Neural cell (in vitro differentiated cells): ENCODE data around the gene CPB2.

ENCODE experiments used
- CTCF ChIP-seq: fragments of 450-650 bp; IDR thresholded peaks from 2 replicates; pipeline ENCODE4 v1.5.1; 2014; ENCODE audit warnings: antibody characterized with exemption, mild to moderate bottlenecking, moderate library complexity; ENCODE audit not compliant: poor library complexity, severe bottlenecking
- EP300 ChIP-seq: fragments of 450-650 bp; conservative IDR thresholded peaks from 2 replicates; pipeline ENCODE4 v1.6.1; 2014; ENCODE audit warnings: antibody characterized with exemption, mild to moderate bottlenecking, moderate library complexity; ENCODE audit not compliant: poor library complexity, severe bottlenecking
- EZH2 ChIP-seq: fragments of 200-600, 300-800 bp; shearing (Covaris generic), sonication (generic); IDR thresholded peaks from 2 replicates; pipeline ENCODE4 v1.6.1; 2014; ENCODE audit warnings: antibody characterized with exemption, low read length, borderline replicate concordance, mild to moderate bottlenecking; ENCODE audit not compliant: insufficient read depth, poor library complexity, severe bottlenecking
- POLR2AphosphoS5 ChIP-seq: IDR thresholded peaks from 2 replicates; pipeline ENCODE4 v1.6.1; 2012
- RAD21 ChIP-seq: fragments of 450-650 bp; conservative IDR thresholded peaks from 2 replicates; pipeline ENCODE4 v1.6.1; 2014; ENCODE audit warnings: antibody characterized with exemption, mild to moderate bottlenecking, moderate library complexity
- REST ChIP-seq: IDR thresholded peaks from 2 replicates; pipeline ENCODE4 v1.6.1; 2012; ENCODE audit warnings: borderline replicate concordance
- SMC3 ChIP-seq: fragments of 450-650 bp; conservative IDR thresholded peaks from 2 replicates; pipeline ENCODE4 v1.6.1; 2014; ENCODE audit warnings: antibody characterized with exemption, mild to moderate bottlenecking, moderate library complexity; ENCODE audit not compliant: poor library complexity

- TF ChIP-seq CTCF (no peak), REST (no peak), POLR2AphosphoS5 (no peak), RAD21 (no peak), EP300 (no peak), EZH2 (no peak), SMC3 (no peak)
Measured at GRCh38 chr13:46102255-46102605, 2.6 kb downstream of the CPB2 start.
